Body of pancreas (tissue), 4 donors: ENCODE measurements around the gene CHPF2.

ENCODE experiments used
- CTCF ChIP-seq, 7 experiments: fragments of 450-650 bp in 4 of 7; fragments of 200-600 bp in 3 of 7; sonication (generic) in 3 of 7; IDR thresholded peaks; one replicate each; pipeline ENCODE4 v1.5.1; 2016 to 2019; ENCODE audit warnings: antibody characterized with exemption in 7 of 7
- POLR2A ChIP-seq, 3 donors: fragments of 450-650 bp; IDR thresholded peaks; one replicate each; pipeline ENCODE4 v1.6.1; 2016; ENCODE audit warnings: antibody characterized with exemption in 3 of 3, mild to moderate bottlenecking in 2 of 3

- no peak for TF ChIP-seq CTCF (IDR thresholded peaks at IDR 0.05)
- TF ChIP-seq POLR2A (IDR thresholded peaks at IDR 0.05): no peak
Observed at GRCh38 chr7:151272877-151273276, 40.6 kb downstream of the CHPF2 start.
